Stimulated activated CD4-positive, alpha-beta T cell treated with anti-CD3 and anti-CD28 coated beads, TNF-alpha, amount 100 ng/mL, for 24 hours (primary cell): ENCODE measurements around the gene PISD.

Experiments
- DNase-seq, 3 experiments: peaks; one replicate each; pipeline ENCODE4 v3.0.0-alpha.2; 2020; ENCODE audit warnings: low read depth in 3 of 3

The PISD gene

DNA sequence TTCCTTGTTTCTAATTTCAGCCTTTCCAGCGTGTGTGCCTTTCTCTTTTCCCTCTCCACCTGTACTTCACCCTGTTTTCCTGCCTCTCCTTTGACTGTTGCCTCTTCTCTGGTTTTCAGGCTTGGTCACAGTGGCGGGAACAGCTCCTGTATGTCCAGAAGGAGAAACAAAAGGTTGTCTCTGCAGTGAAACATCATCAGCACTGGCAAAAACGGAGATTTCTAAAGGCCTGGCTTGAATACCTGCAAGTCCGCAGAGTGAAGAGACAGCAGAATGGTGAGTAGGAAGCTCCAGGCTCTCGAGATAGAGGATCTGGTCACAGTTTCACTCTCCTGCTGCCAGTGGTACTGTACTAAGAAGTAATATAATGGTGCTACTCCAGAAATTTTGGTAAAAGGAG, 89.1 kb downstream of the PISD start:
- no peak for DNase-seq

- DNase-seq = no peak
Observed at GRCh38 chr22:31569126-31569525, 92.9 kb downstream of the PISD start.
